GM23338 (cell line): Measurements from ENCODE around the gene KRTAP5-1. TPM values are rescaled to one million over a fixed set of nuclear protein-coding genes. Genes with fewer than 3 reads are reported as not detected.
"Not testable (repeated sequence)": the region's sequence is repeated elsewhere in the genome, so short reads cannot be mapped to it uniquely, and the experiment has no call there.

Experiments used
- ATAC-seq: fragments of 200-7000 bp; cut with Tn5 transposase; 3 replicates; pipeline ENCODE4 v1.9.1; 2020
- DNase-seq: peaks from one replicate; pipeline ENCODE4 v3.0.0-alpha.2; 2015; ENCODE audit warnings: low spot score
- H2AFZ ChIP-seq: fragments of 200-600 bp; sonication (generic); 2 replicates; pipeline ENCODE4 v1.8.0; 2016; ENCODE audit warnings: antibody characterized with exemption, mild to moderate bottlenecking, moderate library complexity
- H3F3A ChIP-seq: fragments of 200-600 bp; sonication (generic); replicated peaks from 2 replicates; pipeline ENCODE4 v1.8.0; 2017; ENCODE audit warnings: antibody characterized with exemption, mixed run types, low read depth
- H3K27ac ChIP-seq: fragments of 200-600 bp; sonication (generic); 2 replicates; pipeline ENCODE4 v1.6.1; 2016; ENCODE audit warnings: low read depth
- H3K27me3 ChIP-seq: fragments of 200-600 bp; sonication (generic); 2 replicates; pipeline ENCODE4 v1.8.0; 2016; ENCODE audit warnings: mild to moderate bottlenecking, mixed run types, moderate library complexity; ENCODE audit not compliant: insufficient read depth
- H3K36me3 ChIP-seq: fragments of 200-600 bp; sonication (generic); 2 replicates; pipeline ENCODE4 v1.8.0; 2016; ENCODE audit warnings: mild to moderate bottlenecking; ENCODE audit not compliant: insufficient read depth
- H3K4me1 ChIP-seq: fragments of 200-600 bp; sonication (generic); 2 replicates; pipeline ENCODE4 v1.8.0; 2016; ENCODE audit warnings: mild to moderate bottlenecking, moderate library complexity; ENCODE audit not compliant: insufficient read depth
- H3K4me2 ChIP-seq: fragments of 200-600 bp; sonication (generic); 2 replicates; pipeline ENCODE4 v1.7.1; 2017; ENCODE audit warnings: mixed run types
- H3K4me3 ChIP-seq: fragments of 200-600 bp; sonication (generic); 2 replicates; pipeline ENCODE4 v1.6.1; 2016; ENCODE audit warnings: mixed run types
- H3K79me2 ChIP-seq: fragments of 200-600 bp; sonication (generic); replicated peaks from 2 replicates; pipeline ENCODE4 v1.8.0; 2017; ENCODE audit warnings: mild to moderate bottlenecking; ENCODE audit not compliant: insufficient read depth
- H3K9me2 ChIP-seq: fragments of 200-600 bp; sonication (generic); 2 replicates; pipeline ENCODE4 v1.8.0; 2017; ENCODE audit not compliant: insufficient read depth
- H4K20me1 ChIP-seq: fragments of 200-600 bp; sonication (generic); replicated peaks from 2 replicates; pipeline ENCODE4 v1.8.0; 2017; ENCODE audit warnings: mild to moderate bottlenecking; ENCODE audit not compliant: insufficient read depth
- H3K27ac Mint-ChIP-seq: 2 replicates; pipeline ENCODE4 v1.8.0; 2020; ENCODE audit warnings: inconsistent platforms, mild to moderate bottlenecking, moderate library complexity, mixed read lengths
- H3K27me3 Mint-ChIP-seq: 3 replicates; pipeline ENCODE4 v1.8.0; 2022; ENCODE audit warnings: low read depth, mild to moderate bottlenecking, moderate library complexity, mixed read lengths, inconsistent platforms; ENCODE audit not compliant: insufficient read depth, poor library complexity
- H3K36me3 Mint-ChIP-seq: 3 replicates; pipeline ENCODE4 v1.8.0; 2021; ENCODE audit warnings: low read depth, mild to moderate bottlenecking, inconsistent platforms, moderate library complexity, mixed read lengths
- H3K4me1 Mint-ChIP-seq: 3 replicates; pipeline ENCODE4 v1.8.0; 2020; ENCODE audit warnings: mild to moderate bottlenecking, inconsistent platforms, mixed read lengths
- H3K4me3 Mint-ChIP-seq: 3 replicates; pipeline ENCODE4 v1.8.0; 2021; ENCODE audit warnings: moderate library complexity, mild to moderate bottlenecking, inconsistent platforms, mixed read lengths
- H3K9me3 Mint-ChIP-seq: 3 replicates; pipeline ENCODE4 v1.8.0; 2020; ENCODE audit warnings: moderate library complexity, mild to moderate bottlenecking, inconsistent platforms, mixed read lengths
- ZNF114 ChIP-seq: fragments of 250-450 bp; sonication (Bioruptor Pico); IDR thresholded peaks from 2 replicates; pipeline ENCODE4 v1.5.0; 2020; ENCODE audit warnings: mild to moderate bottlenecking, moderate library complexity
- polyA plus RNA-seq: library from polyadenylated mRNA; unstranded; fragments of >200 nt; fragmentation: Nextera tagmentation; extraction: Ambion mirVana; gene quantifications from 2 replicates; pipeline ENCODE4 v1.2.1, GENCODE V29; 2016
- total RNA-seq: library from RNA; depleted of rRNA; stranded (reverse); fragments of >200 nt; shearing (Covaris generic); gene quantifications from 2 replicates; pipeline ENCODE4 v1.2.3, GENCODE V29; 2014
- TF ChIP-seq, protein P1 (sequence below): IDR thresholded peaks from one replicate; pipeline ENCODE4 v1.6.1; 2018; ENCODE audit warnings: antibody characterized with exemption; ENCODE audit not compliant: unreplicated experiment

KRTAP5-1 gene
- total and polyA plus RNA-seq, 2 experiments from 2014 or later = not detected

DNA sequence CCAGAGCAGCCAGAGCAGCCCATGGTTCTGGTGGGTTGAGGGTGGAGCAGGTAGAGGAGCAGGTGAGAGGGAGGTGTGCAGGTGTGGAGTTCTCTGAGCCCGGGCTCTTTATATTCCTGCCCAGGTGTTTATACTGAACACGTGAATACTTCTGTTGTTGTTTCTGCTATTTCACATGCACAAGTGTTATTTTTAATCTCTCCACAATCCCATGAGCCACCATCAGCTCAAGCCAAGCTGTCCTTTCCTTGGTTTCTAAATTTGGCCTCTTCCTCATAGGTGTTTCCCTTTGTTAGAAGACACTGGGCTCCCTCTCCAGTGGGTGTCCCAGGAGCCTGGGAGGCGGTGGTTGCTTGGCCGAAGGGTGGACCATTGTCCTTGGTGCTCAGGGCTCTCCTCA is 23.3 kb upstream of the KRTAP5-1 start, which contains the start of gene KRTAP5-3:
TSS of gene KRTAP5-3 (minus strand) at position 101 of the 400 bp plus-strand sequence. CDS start at position 23, 78 bp downstream.
- no peaks in the 10 kb centered on the region for H3K36me3 ChIP-seq
- no peaks in the 10 kb centered on the region for H3K79me2 ChIP-seq
- no peak within 1 kb of the TSS for H3K4me2 ChIP-seq
- no peak for DNase-seq
- Mint-ChIP-seq H3K4me1 (peaks cover 11% of the 10 kb centered on the region), H3K27ac (no peak within 1 kb of the TSS), H3K36me3 (peaks cover 8% of the 10 kb centered on the region; the same call in 2 of the 3 replicates), H3K27me3 (peaks cover 13% of the 10 kb centered on the region), H3K9me3 (peaks cover 14% of the 10 kb centered on the region), H3K4me3 (no peak within 1 kb of the TSS)
- H3K4me3 ChIP-seq = no peak within 1 kb of the TSS
- no peak within 1 kb of the TSS for H2AFZ ChIP-seq
- no peaks in the 10 kb centered on the region for H3K27me3 ChIP-seq
- no peak for ATAC-seq
- no peaks in the 10 kb centered on the region for H4K20me1 ChIP-seq
- no peaks in the 10 kb centered on the region for H3F3A ChIP-seq
- no peak for TF ChIP-seq ZNF114 (CRISPR knock-in tag)
- TF ChIP-seq, protein P1, sequence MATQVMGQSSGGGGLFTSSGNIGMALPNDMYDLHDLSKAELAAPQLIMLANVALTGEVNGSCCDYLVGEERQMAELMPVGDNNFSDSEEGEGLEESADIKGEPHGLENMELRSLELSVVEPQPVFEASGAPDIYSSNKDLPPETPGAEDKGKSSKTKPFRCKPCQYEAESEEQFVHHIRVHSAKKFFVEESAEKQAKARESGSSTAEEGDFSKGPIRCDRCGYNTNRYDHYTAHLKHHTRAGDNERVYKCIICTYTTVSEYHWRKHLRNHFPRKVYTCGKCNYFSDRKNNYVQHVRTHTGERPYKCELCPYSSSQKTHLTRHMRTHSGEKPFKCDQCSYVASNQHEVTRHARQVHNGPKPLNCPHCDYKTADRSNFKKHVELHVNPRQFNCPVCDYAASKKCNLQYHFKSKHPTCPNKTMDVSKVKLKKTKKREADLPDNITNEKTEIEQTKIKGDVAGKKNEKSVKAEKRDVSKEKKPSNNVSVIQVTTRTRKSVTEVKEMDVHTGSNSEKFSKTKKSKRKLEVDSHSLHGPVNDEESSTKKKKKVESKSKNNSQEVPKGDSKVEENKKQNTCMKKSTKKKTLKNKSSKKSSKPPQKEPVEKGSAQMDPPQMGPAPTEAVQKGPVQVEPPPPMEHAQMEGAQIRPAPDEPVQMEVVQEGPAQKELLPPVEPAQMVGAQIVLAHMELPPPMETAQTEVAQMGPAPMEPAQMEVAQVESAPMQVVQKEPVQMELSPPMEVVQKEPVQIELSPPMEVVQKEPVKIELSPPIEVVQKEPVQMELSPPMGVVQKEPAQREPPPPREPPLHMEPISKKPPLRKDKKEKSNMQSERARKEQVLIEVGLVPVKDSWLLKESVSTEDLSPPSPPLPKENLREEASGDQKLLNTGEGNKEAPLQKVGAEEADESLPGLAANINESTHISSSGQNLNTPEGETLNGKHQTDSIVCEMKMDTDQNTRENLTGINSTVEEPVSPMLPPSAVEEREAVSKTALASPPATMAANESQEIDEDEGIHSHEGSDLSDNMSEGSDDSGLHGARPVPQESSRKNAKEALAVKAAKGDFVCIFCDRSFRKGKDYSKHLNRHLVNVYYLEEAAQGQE = no peak
- H3K9me2 ChIP-seq = no peaks in the 10 kb centered on the region
- H3K27ac ChIP-seq = no peak within 1 kb of the TSS
- H3K4me1 ChIP-seq = no peaks in the 10 kb centered on the region

DNA sequence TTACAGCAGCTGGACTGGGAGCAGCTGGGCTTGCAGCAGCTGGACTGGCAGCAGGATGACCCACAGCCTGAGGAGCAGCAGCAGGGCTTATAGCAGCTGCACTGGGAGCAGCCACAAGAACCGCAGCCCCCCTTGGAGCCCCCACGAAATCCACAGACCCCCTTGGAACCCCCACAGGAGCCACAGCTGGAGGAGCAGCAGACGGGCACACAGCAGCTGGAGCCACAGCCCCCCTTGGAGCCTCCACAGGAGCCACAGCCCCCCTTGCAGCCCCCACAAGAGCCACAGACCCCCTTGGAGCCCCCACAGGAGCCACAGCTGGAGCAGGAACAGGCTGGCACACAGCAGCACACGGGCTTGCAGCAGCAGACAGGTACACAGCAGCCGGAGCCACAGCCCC is 22.8 kb upstream of the KRTAP5-1 start:
- H3K27me3 Mint-ChIP-seq = peaks cover 13% of the 10 kb centered on the region
- H3K36me3 Mint-ChIP-seq, DNase-seq, H3K36me3 ChIP-seq, H3K79me2 ChIP-seq, H4K20me1 ChIP-seq, H3K9me2 ChIP-seq, H3K27ac Mint-ChIP-seq, ATAC-seq, H3K4me3 ChIP-seq, H3K4me3 Mint-ChIP-seq, H3F3A ChIP-seq, H3K4me1 ChIP-seq, H3K4me2 ChIP-seq, H3K27me3 ChIP-seq, H2AFZ ChIP-seq, H3K27ac ChIP-seq: not testable (repeated sequence)
- peaks cover 14% of the 10 kb centered on the region for H3K9me3 Mint-ChIP-seq
- peaks cover 11% of the 10 kb centered on the region for H3K4me1 Mint-ChIP-seq

DNA sequence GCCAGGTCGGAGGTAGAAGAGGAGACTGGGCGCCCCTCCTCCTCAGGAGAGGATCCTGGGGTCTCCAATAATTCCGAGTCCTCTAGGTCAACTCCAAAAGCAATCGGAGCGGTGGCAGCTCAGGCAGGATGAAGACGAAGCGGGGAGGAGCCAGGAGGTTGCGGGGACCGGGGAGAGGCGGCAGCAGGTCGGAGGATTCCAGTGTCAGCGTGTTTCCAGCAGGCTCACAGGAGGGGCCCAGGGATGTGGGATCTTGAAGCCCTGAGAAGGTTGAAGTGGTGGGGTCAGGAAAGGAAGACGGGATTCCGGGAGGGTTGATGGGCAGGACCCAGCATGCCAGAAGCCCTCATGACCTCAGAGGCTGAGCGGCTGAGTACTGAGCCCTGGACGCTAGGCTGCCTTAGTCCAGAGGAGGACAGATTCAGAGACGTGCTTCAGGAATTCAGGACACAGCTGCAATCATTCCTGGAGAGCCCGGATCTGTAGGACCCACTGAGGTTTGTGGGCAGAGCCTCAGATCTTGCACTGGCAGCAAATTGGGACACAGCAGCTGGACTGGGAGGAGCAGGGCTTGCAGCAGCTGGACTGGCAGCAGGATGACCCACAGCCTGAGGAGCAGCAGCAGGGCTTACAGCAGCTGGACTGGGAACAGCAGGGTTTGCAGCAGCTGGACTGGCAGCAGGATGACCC is 22.2 kb upstream of the KRTAP5-1 start:
- not testable (repeated sequence) for H3K4me1 ChIP-seq, H3K4me3 ChIP-seq, H3K36me3 ChIP-seq, H3K4me3 Mint-ChIP-seq, H4K20me1 ChIP-seq, H3K27ac ChIP-seq, H3K27ac Mint-ChIP-seq, H3K9me2 ChIP-seq, H3K27me3 ChIP-seq, H3K79me2 ChIP-seq, H3K36me3 Mint-ChIP-seq, H3K4me2 ChIP-seq, H2AFZ ChIP-seq, H3F3A ChIP-seq
- H3K9me3 Mint-ChIP-seq = peaks cover 17% of the 10 kb centered on the region
- peaks cover 11% of the 10 kb centered on the region for H3K4me1 Mint-ChIP-seq
- peaks cover 13% of the 10 kb centered on the region for H3K27me3 Mint-ChIP-seq
- ATAC-seq (peak; percentile 93), DNase-seq (peak; percentile 35)

DNA sequence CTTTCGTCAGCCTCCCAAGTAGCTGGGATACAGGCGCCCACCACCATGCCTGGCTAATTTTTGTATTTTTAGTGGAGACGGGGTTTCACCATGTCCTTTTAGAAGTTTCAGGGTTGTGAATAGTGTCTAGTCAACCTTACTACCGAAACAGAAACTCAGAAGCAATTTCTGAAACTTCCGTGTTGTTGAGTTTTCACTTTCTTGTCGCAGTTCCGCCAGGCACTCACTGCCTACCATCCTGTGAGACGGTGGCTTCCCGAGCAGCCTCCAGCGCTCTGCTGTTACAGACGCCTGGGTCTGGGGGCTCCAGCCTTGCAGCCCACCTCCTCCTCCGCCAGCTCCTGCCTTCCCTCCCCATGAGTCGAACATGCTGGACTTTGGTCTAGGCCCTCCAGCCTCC is 20.8 kb upstream of the KRTAP5-1 start:
- H3K9me3 Mint-ChIP-seq = peaks cover 26% of the 10 kb centered on the region

More for the DNA sequence above, 20.8 kb upstream of the KRTAP5-1 start:
- not testable (repeated sequence) for H3K27me3 ChIP-seq, H3K9me2 ChIP-seq, H3K27ac ChIP-seq, DNase-seq, H3K27ac Mint-ChIP-seq, H3K36me3 ChIP-seq, H3K4me3 ChIP-seq, H3K4me3 Mint-ChIP-seq, H3K4me2 ChIP-seq, H3K79me2 ChIP-seq, H4K20me1 ChIP-seq, H2AFZ ChIP-seq, H3F3A ChIP-seq, ATAC-seq, H3K4me1 ChIP-seq
- peaks cover 13% of the 10 kb centered on the region; the same call in 2 of the 3 replicates for H3K36me3 Mint-ChIP-seq
- H3K27me3 Mint-ChIP-seq = peaks cover 13% of the 10 kb centered on the region
- peaks cover 11% of the 10 kb centered on the region for H3K4me1 Mint-ChIP-seq
